MCF 10A (cell line): ENCODE data around the gene CYP39A1. TPM values are rescaled to one million over a fixed set of nuclear protein-coding genes. Genes with fewer than 3 reads are reported as not detected.

Source experiments
- BruUV-seq: library from RNA; stranded (reverse); fragments of 400-500 nt; replicated peaks from 2 replicates; lab custom pipeline; 2021; lab: Mats Ljungman, UMichigan
- CTCF ChIA-PET: fragments of 300-600 bp; sonication (Branson Sonifier 250); formaldehyde crosslinking; extraction: SDS; loops from one replicate; lab custom pipeline; 2021; ENCODE audit warnings: antibody characterized with exemption, inconsistent platforms; lab: Yijun Ruan, JAX
- POLR2A ChIA-PET: fragments of 300-600, 350-650 bp; sonication (Branson Sonifier 250); formaldehyde crosslinking; extraction: SDS; loops from one replicate; lab custom pipeline; 2020; ENCODE audit warnings: antibody characterized with exemption, inconsistent platforms; lab: Yijun Ruan, JAX
- DNase-seq: peaks from one replicate; pipeline ENCODE4 v3.0.0-alpha.2; 2018; ENCODE audit not compliant: unreplicated experiment
- H3K27ac Mint-ChIP-seq: one replicate; pipeline ENCODE4 v1.8.0; 2022; ENCODE audit warnings: mild to moderate bottlenecking, low read depth, mixed read lengths; ENCODE audit not compliant: unreplicated experiment
- H3K27me3 Mint-ChIP-seq: one replicate; pipeline ENCODE4 v1.8.0; 2022; ENCODE audit warnings: mixed read lengths; ENCODE audit not compliant: insufficient read depth, unreplicated experiment
- H3K36me3 Mint-ChIP-seq: one replicate; pipeline ENCODE4 v1.8.0; 2022; ENCODE audit warnings: mild to moderate bottlenecking, moderate library complexity, mixed read lengths; ENCODE audit not compliant: insufficient read depth, unreplicated experiment
- H3K4me1 Mint-ChIP-seq: one replicate; pipeline ENCODE4 v1.8.0; 2022; ENCODE audit warnings: mixed read lengths; ENCODE audit not compliant: insufficient read depth, unreplicated experiment
- H3K4me3 Mint-ChIP-seq: one replicate; pipeline ENCODE4 v1.8.0; 2022; ENCODE audit warnings: mild to moderate bottlenecking, moderate library complexity, mixed read lengths; ENCODE audit not compliant: unreplicated experiment
- H3K9me3 Mint-ChIP-seq: one replicate; pipeline ENCODE4 v1.8.0; 2022; ENCODE audit warnings: mixed read lengths; ENCODE audit not compliant: unreplicated experiment
- intact Hi-C: fragments of 100-400 bp; cut with micrococcal nuclease; formaldehyde crosslinking; loops from 2 replicates; pipeline ENCODE4 v1.14.1; 2022
- total RNA-seq: library from RNA; stranded (reverse); gene quantifications from 2 replicates; pipeline ENCODE4 v1.2.3, GENCODE V29; 2022
- TF ChIP-seq, protein P1 (sequence below): fragments of 200-600 bp; IDR thresholded peaks from one replicate; pipeline ENCODE4 v1.8.0; 2022; ENCODE audit warnings: antibody characterized with exemption, mild to moderate bottlenecking; ENCODE audit not compliant: unreplicated experiment

CYP39A1 gene
- total RNA-seq, 1 experiment from 2014 or later, result 7.2 TPM

GRCh38 chr6:46628498-46628897, 24.1 kb downstream of the CYP39A1 start:
- CTCF ChIA-PET, result interaction anchor here (0.8 to 1.4 kb wide), 2 partner anchors 190 to 210 kb away, joined by 3 to 5 read pairs; no protein-coding TSS in a partner anchor
- no peak overlapping the region for H3K4me3 Mint-ChIP-seq
- TF ChIP-seq, protein P1, sequence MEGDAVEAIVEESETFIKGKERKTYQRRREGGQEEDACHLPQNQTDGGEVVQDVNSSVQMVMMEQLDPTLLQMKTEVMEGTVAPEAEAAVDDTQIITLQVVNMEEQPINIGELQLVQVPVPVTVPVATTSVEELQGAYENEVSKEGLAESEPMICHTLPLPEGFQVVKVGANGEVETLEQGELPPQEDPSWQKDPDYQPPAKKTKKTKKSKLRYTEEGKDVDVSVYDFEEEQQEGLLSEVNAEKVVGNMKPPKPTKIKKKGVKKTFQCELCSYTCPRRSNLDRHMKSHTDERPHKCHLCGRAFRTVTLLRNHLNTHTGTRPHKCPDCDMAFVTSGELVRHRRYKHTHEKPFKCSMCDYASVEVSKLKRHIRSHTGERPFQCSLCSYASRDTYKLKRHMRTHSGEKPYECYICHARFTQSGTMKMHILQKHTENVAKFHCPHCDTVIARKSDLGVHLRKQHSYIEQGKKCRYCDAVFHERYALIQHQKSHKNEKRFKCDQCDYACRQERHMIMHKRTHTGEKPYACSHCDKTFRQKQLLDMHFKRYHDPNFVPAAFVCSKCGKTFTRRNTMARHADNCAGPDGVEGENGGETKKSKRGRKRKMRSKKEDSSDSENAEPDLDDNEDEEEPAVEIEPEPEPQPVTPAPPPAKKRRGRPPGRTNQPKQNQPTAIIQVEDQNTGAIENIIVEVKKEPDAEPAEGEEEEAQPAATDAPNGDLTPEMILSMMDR, result no peak
- no peaks in the 10 kb centered on the region for H3K4me1 Mint-ChIP-seq
- no peak for DNase-seq
- no peaks in the 10 kb centered on the region for H3K27me3 Mint-ChIP-seq
- no peaks in the 10 kb centered on the region for H3K9me3 Mint-ChIP-seq
- POLR2A ChIA-PET, result no interaction called here
- BruUV-seq, result no TSS peak
- no peaks in the 10 kb centered on the region for H3K36me3 Mint-ChIP-seq
- intact Hi-C loops, result loop anchor here (5.0 kb wide), 2 partner anchors 136 to 364 kb away; partner anchors contain the start of gene RCAN2
- H3K27ac Mint-ChIP-seq, result peak overlapping the region; percentile 29

GRCh38 chr6:46626976-46627375, 25.6 kb downstream of the CYP39A1 start:
- no peak overlapping the region for H3K27ac Mint-ChIP-seq
- ChIA-PET CTCF (interaction anchor here (0.6 to 1.4 kb wide), 6 partner anchors 118 to 697 kb away, joined by 3 to 5 read pairs (median 3); no protein-coding TSS in a partner anchor), POLR2A (interaction anchor here (1.4 kb wide), 1 partner anchor 26 kb away, joined by 5 read pairs; the partner anchor contains the start of genes CYP39A1 and SLC25A27)
- no peak overlapping the region for H3K4me3 Mint-ChIP-seq
- DNase-seq, result no peak
- BruUV-seq, result no TSS peak
- no peaks in the 10 kb centered on the region for H3K36me3 Mint-ChIP-seq
- H3K27me3 Mint-ChIP-seq, result no peaks in the 10 kb centered on the region
- H3K9me3 Mint-ChIP-seq, result no peaks in the 10 kb centered on the region
- TF ChIP-seq, protein P1, result no peak
- intact Hi-C loops, result loop anchor here (1.0 to 5.0 kb wide), 4 partner anchors 135 to 365 kb away; partner anchors contain the start of gene RCAN2
- no peaks in the 10 kb centered on the region for H3K4me1 Mint-ChIP-seq

GRCh38 chr6:46626228-46626909, 26.2 kb downstream of the CYP39A1 start:
- Mint-ChIP-seq H3K4me1 (no peaks in the 10 kb centered on the region), H3K27ac (no peak overlapping the region), H3K9me3 (no peaks in the 10 kb centered on the region), H3K36me3 (no peaks in the 10 kb centered on the region), H3K27me3 (no peaks in the 10 kb centered on the region), H3K4me3 (no peak overlapping the region)
- BruUV-seq, result no TSS peak
- POLR2A ChIA-PET, result no interaction called here
- intact Hi-C loops, result loop anchor here (1.0 to 5.0 kb wide), 4 partner anchors 134 to 366 kb away; partner anchors contain the start of gene RCAN2
- DNase-seq, result peak; percentile 62
- TF ChIP-seq, protein P1, result peak; percentile 55
- CTCF ChIA-PET, result interaction anchor here (0.6 to 1.0 kb wide), 2 partner anchors 209 to 689 kb away, joined by 3 read pairs; no protein-coding TSS in a partner anchor

DNA sequence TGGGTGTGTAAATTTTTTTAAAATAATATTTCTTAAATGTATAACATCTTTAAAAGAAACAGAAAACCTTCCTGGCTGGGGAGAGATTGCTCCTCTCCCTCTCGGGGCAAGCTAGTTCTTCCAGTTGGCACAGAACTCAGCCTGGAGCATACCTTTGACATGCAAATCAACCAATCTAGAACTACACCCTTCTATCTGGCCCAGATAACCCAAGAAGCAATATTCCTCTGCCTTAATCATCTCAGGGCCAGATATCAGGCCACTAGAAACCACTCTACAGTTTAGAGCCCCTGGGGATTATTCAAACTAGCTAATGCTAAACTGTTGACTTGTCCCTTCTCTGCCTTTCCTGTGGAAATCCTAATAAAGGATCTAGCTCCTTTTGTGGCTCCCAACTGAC, 33.9 kb downstream of the CYP39A1 start:
- no peaks in the 10 kb centered on the region for H3K9me3 Mint-ChIP-seq
- no peaks in the 10 kb centered on the region for H3K4me1 Mint-ChIP-seq
- H3K4me3 Mint-ChIP-seq, result no peak overlapping the region
- CTCF ChIA-PET, result interaction anchor here (0.5 kb wide), 1 partner anchor 11 kb away, joined by 3 read pairs; no protein-coding TSS in a partner anchor
- no peak overlapping the region for H3K27ac Mint-ChIP-seq
- BruUV-seq, result no TSS peak
- peaks cover 5% of the 10 kb centered on the region for H3K36me3 Mint-ChIP-seq
- no peak for DNase-seq
- POLR2A ChIA-PET, result no interaction called here
- no peaks in the 10 kb centered on the region for H3K27me3 Mint-ChIP-seq
- intact Hi-C loops, result no loop called here
- TF ChIP-seq, protein P1, result no peak
